Measurements from ENCODE around the gene PSMC3. TPM values are rescaled to one million over a fixed set of nuclear protein-coding genes. Genes with fewer than 3 reads are reported as not detected.

PSMC3 gene
- polyA plus RNA-seq, 10 donors: 106 to 147 (median 120) TPM

- DNase-seq: no peak
Measured at GRCh38 chr11:47414685-47415070, 11.6 kb downstream of the PSMC3 start.

GRCh38 chr11:47413908-47414684 is 12.1 kb downstream of the PSMC3 start:
- DNase-seq: peak in 1 of 3 donors; percentile 59

GRCh38 chr11:47413351-47413750 is 12.9 kb downstream of the PSMC3 start:
- DNase-seq: peak in 1 of 3 donors; percentile 20

- DNase-seq: peak in 2 of 3 donors; percentile 24 to 59
Measured at GRCh38 chr11:47411884-47412746, 14.1 kb downstream of the PSMC3 start.

- DNase-seq: peak in 1 of 3 donors; percentile 5
Measured at GRCh38 chr11:47410370-47411264, 15.6 kb downstream of the PSMC3 start.

- DNase-seq: peak in 1 of 3 donors; percentile 11
Measured at GRCh38 chr11:47409440-47410369, 16.5 kb downstream of the PSMC3 start.

- peak in 2 of 3 donors; percentile 47 to 84 for DNase-seq
Measured at GRCh38 chr11:47408598-47409439, 17.4 kb downstream of the PSMC3 start.

- peak; percentile 95 to 98 (median 96) for DNase-seq
Measured at GRCh38 chr11:47407746-47408590, 18.3 kb downstream of the PSMC3 start, which contains the start of gene SLC39A13. TSS of gene SLC39A13 (plus strand) at chr11:47408590. CDS start at chr11:47410095, 1,505 bp downstream.

GRCh38 chr11:47406896-47407745 is 19.1 kb downstream of the PSMC3 start:
- DNase-seq: no peak

GRCh38 chr11:47403571-47403970 is 22.7 kb downstream of the PSMC3 start:
- no peak for DNase-seq

- no peak for DNase-seq
Measured at GRCh38 chr11:47403135-47403534, 23.1 kb downstream of the PSMC3 start.

GRCh38 chr11:47400768-47401279 is 25.4 kb downstream of the PSMC3 start:
- DNase-seq: peak in 1 of 3 donors; percentile 56

- peak in 1 of 3 donors; percentile 62 for DNase-seq
Measured at GRCh38 chr11:47399860-47400767, 26.1 kb downstream of the PSMC3 start.

GRCh38 chr11:47398551-47398950 is 27.7 kb downstream of the PSMC3 start:
- DNase-seq: no peak

GRCh38 chr11:47398011-47398410 is 28.2 kb downstream of the PSMC3 start:
- no peak for DNase-seq

- no peak for DNase-seq
Measured at GRCh38 chr11:47396049-47396320, 30.3 kb downstream of the PSMC3 start.

Measured in muscle of back (tissue), 11 donors.